Sigmoid colon (tissue), 4 donors: ENCODE results near the gene FOXN3.

Source experiments
- POLR2A ChIP-seq, 2 donors: fragments of 450-650 bp; IDR thresholded peaks; one replicate each; pipeline ENCODE4 v1.6.1; 2016; ENCODE audit warnings: antibody characterized with exemption in 2 of 2, mild to moderate bottlenecking in 2 of 2, moderate library complexity in 2 of 2
- POLR2AphosphoS5 ChIP-seq, 4 donors: sonication (generic); formaldehyde crosslinking; IDR thresholded peaks; one replicate each; pipeline ENCODE4 v1.6.1; 2017; ENCODE audit warnings: antibody characterized with exemption in 4 of 4
- TF ChIP-seq, protein P1 (sequence below), 4 experiments: fragments of 450-650 bp in 3 of 4; fragments of 200-600 bp in 1 of 4; IDR thresholded peaks; one replicate each; pipeline ENCODE4 v1.5.1; 2016 to 2019; ENCODE audit warnings: antibody characterized with exemption in 4 of 4, mild to moderate bottlenecking in 3 of 4, moderate library complexity in 2 of 4

DNA sequence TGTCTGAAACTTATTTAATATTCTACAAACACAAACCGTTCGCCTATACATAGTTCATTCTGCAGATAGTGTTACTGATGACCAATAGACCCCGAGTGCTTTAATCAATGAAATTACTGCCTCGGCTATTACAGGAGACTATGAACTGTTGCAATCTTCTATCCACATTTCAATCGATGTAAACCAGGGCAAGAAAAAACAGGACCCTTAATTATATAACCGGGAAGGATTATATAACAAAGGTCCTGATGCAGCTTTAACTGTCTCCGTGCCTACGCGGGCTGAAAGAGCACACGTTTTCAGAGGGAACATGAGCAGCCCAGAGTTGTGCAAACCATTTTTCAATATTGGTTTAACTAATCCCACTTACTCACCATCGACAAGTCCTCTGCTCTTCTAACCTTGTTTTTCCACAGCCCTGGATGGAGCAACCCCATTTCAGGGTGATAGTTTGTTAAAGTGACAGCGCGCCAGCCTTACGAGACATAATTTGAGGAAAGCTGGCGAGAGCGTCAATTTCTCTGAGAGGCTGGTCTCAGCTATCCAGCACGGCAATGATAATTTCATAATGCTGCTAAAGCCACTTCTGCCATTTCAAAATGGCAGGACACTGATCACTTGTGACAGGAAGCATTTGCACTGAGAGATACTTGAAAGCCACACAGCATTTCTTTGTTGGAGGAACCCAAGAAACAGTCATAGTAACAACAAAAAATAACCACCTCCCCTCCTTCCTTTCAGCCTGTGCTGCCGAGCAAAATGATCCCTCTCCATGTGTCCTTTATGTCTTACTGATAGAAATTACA is 184.6 kb downstream of the FOXN3 start:
- TF ChIP-seq, protein P1, sequence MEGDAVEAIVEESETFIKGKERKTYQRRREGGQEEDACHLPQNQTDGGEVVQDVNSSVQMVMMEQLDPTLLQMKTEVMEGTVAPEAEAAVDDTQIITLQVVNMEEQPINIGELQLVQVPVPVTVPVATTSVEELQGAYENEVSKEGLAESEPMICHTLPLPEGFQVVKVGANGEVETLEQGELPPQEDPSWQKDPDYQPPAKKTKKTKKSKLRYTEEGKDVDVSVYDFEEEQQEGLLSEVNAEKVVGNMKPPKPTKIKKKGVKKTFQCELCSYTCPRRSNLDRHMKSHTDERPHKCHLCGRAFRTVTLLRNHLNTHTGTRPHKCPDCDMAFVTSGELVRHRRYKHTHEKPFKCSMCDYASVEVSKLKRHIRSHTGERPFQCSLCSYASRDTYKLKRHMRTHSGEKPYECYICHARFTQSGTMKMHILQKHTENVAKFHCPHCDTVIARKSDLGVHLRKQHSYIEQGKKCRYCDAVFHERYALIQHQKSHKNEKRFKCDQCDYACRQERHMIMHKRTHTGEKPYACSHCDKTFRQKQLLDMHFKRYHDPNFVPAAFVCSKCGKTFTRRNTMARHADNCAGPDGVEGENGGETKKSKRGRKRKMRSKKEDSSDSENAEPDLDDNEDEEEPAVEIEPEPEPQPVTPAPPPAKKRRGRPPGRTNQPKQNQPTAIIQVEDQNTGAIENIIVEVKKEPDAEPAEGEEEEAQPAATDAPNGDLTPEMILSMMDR (IDR thresholded peaks at IDR 0.05) = no peak
- TF ChIP-seq POLR2AphosphoS5 (IDR thresholded peaks at IDR 0.05) (no peak), POLR2A (IDR thresholded peaks at IDR 0.05) (no peak)
